Measurements from ENCODE around the gene LMAN1L.

GRCh38 chr15:74770211-74770903 lies 42.3 kb upstream of the LMAN1L start:
- no peak for TF ChIP-seq CTCF (IDR thresholded peaks at IDR 0.05; ENCODE audit: low read depth, low read length, poor library complexity, severe bottlenecking)
- TF ChIP-seq EZH2phosphoT487 (IDR thresholded peaks at IDR 0.05; ENCODE audit: borderline replicate concordance, low read length): no peak

All from DOHH2 (cell line).